ENCODE data around the gene PTPN1.
A peak's percentile ranks its signal among the peaks of the same experiment; 100 is the strongest.

The PTPN1 gene

GRCh38 chr20:50580016-50580747, 70.0 kb downstream of the PTPN1 start:
- Histone ChIP-seq H3K36me3 (peaks cover 52 to 90% (median 87%) of the 10 kb centered on the region in 3 donors), H3K4me3 (no peak overlapping the region), H3K4me1 (peaks cover 0 to 11% (median 0%) of the 10 kb centered on the region in 4 donors), H3K27ac (no peak overlapping the region), H3K9me3 (no peaks in the 10 kb centered on the region), H3K27me3 (no peaks in the 10 kb centered on the region)
- TF ChIP-seq CTCF (IDR thresholded peaks at IDR 0.05) = peak; percentile 79 to 90
- peak; percentile 53 to 83 for DNase-seq
- intact Hi-C loops (cut with DNase I; ENCODE audit: low total_unique reads) = loop anchor here (2.0 kb wide), 1 partner anchor 393 kb away; no protein-coding TSS in a partner anchor

- Histone ChIP-seq H3K27ac (no peak overlapping the region), H3K4me3 (no peak overlapping the region), H3K9me3 (no peaks in the 10 kb centered on the region), H3K27me3 (no peaks in the 10 kb centered on the region), H3K36me3 (peaks cover 48 to 93% (median 78%) of the 10 kb centered on the region in 3 donors), H3K4me1 (peaks cover 0 to 4% (median 0%) of the 10 kb centered on the region in 4 donors)
- DNase-seq = peak in 1 of 2 donors; percentile 47
- no peak for TF ChIP-seq CTCF (IDR thresholded peaks at IDR 0.05)
- intact Hi-C loops (cut with DNase I; ENCODE audit: low total_unique reads) = loop anchor here (2.0 kb wide), 1 partner anchor 394 kb away; no protein-coding TSS in a partner anchor
Observed at GRCh38 chr20:50580842-50581544, 70.8 kb downstream of the PTPN1 start.

GRCh38 chr20:50582092-50582491, 71.9 kb downstream of the PTPN1 start:
- no peak for TF ChIP-seq CTCF (IDR thresholded peaks at IDR 0.05)
- peaks cover 48 to 99% (median 82%) of the 10 kb centered on the region in 3 donors for H3K36me3 ChIP-seq
- intact Hi-C loops (cut with DNase I; ENCODE audit: low total_unique reads) = no loop called here
- no peaks in the 10 kb centered on the region for H3K27me3 ChIP-seq
- no peak overlapping the region for H3K27ac ChIP-seq
- DNase-seq = peak in 1 of 2 donors; percentile 45
- no peaks in the 10 kb centered on the region for H3K9me3 ChIP-seq
- peaks cover 0 to 2% (median 0%) of the 10 kb centered on the region in 4 donors for H3K4me1 ChIP-seq
- no peak overlapping the region for H3K4me3 ChIP-seq

- no peak overlapping the region for H3K27ac ChIP-seq
- peaks cover 0 to 6% (median 1%) of the 10 kb centered on the region in 4 donors for H3K4me1 ChIP-seq
- TF ChIP-seq CTCF (IDR thresholded peaks at IDR 0.05) = no peak
- H3K9me3 ChIP-seq = no peaks in the 10 kb centered on the region
- no peak overlapping the region for H3K4me3 ChIP-seq
- DNase-seq = peak in 1 of 2 donors; percentile 55
- peaks cover 48 to 99% (median 82%) of the 10 kb centered on the region in 3 donors for H3K36me3 ChIP-seq
- intact Hi-C loops (cut with DNase I; ENCODE audit: low total_unique reads) = no loop called here
- no peaks in the 10 kb centered on the region for H3K27me3 ChIP-seq
Observed at GRCh38 chr20:50582591-50583234, 72.5 kb downstream of the PTPN1 start.

GRCh38 chr20:50583442-50584150, 73.4 kb downstream of the PTPN1 start:
- Histone ChIP-seq H3K9me3 (no peaks in the 10 kb centered on the region), H3K4me3 (no peak overlapping the region), H3K36me3 (peaks cover 39 to 93% (median 74%) of the 10 kb centered on the region in 3 donors), H3K4me1 (peaks cover 0 to 10% (median 1%) of the 10 kb centered on the region in 4 donors), H3K27ac (no peak overlapping the region), H3K27me3 (no peaks in the 10 kb centered on the region)
- DNase-seq = no peak
- no peak for TF ChIP-seq CTCF (IDR thresholded peaks at IDR 0.05)
- intact Hi-C loops (cut with DNase I; ENCODE audit: low total_unique reads) = no loop called here
